GM10248 (cell line): ENCODE data around the gene MAGEL2.

Experiments used
- CTCF ChIA-PET: fragments of 300-600 bp; sonication (Branson Sonifier 250); formaldehyde crosslinking; extraction: SDS; loops from one replicate; lab custom pipeline; 2021; ENCODE audit warnings: antibody characterized with exemption; lab: Yijun Ruan, JAX
- POLR2A ChIA-PET: fragments of 350-650 bp; sonication (Branson Sonifier 250); formaldehyde crosslinking; extraction: SDS; loops from one replicate; lab custom pipeline; 2020; ENCODE audit warnings: antibody characterized with exemption; lab: Yijun Ruan, JAX
- DNase-seq: peaks from one replicate; pipeline ENCODE4 v3.0.0; 2012; ENCODE audit errors: extremely low spot score
- CTCF ChIP-seq: IDR thresholded peaks from 2 replicates; pipeline ENCODE4 v1.5.1; 2012; ENCODE audit warnings: mild to moderate bottlenecking, low read depth; ENCODE audit errors: extremely low read depth, missing control alignments, control extremely low read depth

MAGEL2 gene

DNA sequence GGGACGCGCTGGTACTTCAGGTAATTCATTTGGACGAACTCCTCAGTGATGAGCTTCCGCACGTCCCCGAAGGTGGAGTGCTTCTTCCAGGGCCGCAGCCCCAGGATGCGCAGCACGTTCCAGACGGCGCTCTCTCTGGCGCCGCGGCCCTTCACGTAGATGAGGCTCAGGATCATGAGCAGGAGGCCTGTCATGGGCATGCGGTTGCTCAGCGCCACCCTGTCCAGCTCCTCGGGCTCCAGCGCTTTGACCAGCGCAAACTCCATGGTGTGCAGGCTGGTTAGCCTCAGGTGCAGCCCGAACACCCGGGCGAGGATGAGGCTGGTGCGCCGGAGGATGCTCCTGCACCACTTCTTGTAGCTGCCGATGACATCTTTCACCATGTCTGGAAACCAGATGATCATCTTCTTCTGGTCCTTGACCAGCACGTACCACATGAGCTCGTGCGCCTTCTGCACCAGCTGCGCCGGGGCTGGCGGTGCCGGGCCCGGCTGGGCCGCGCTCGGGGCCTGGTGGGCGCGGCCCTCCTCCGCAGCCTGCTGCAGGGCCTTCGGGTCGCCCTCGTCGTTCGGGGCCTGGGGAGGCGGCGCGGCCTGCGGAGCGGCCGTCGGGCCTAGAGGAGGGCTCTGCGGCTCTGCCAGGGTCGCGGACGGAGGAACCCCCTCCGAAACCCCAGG, 38.9 kb upstream of the MAGEL2 start:
- ChIA-PET CTCF (no interaction called here), POLR2A (no interaction called here)
- no peak for DNase-seq
- TF ChIP-seq CTCF: no peak

DNA sequence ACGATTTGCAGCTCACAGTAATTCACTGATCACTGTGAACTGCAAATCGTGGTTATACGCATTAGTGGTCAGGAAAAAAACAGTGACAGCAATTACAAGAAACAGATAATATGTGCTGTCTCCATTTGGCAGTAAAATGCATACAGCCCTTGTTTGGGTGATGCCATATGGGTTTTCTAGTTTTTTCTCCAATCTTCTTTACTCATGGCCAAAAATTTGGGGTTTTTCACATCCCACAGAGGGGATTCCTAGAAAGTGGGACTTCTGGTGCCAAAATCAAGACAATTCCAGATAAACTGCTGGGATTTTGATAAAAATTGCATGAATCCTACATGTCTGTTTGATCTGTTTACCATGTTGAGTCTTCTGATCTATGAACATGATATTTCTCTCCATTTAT, 23.8 kb upstream of the MAGEL2 start:
- no peak for TF ChIP-seq CTCF
- CTCF ChIA-PET: no interaction called here
- POLR2A ChIA-PET: no interaction called here
- no peak for DNase-seq

- POLR2A ChIA-PET: no interaction called here
- no peak for TF ChIP-seq CTCF
- CTCF ChIA-PET: no interaction called here
- no peak for DNase-seq
Measured at GRCh38 chr15:23670970-23671369, 23.3 kb upstream of the MAGEL2 start.

- ChIA-PET POLR2A (no interaction called here), CTCF (no interaction called here)
- no peak for DNase-seq
- no peak for TF ChIP-seq CTCF
Measured at GRCh38 chr15:23663232-23663631, 15.6 kb upstream of the MAGEL2 start.

DNA sequence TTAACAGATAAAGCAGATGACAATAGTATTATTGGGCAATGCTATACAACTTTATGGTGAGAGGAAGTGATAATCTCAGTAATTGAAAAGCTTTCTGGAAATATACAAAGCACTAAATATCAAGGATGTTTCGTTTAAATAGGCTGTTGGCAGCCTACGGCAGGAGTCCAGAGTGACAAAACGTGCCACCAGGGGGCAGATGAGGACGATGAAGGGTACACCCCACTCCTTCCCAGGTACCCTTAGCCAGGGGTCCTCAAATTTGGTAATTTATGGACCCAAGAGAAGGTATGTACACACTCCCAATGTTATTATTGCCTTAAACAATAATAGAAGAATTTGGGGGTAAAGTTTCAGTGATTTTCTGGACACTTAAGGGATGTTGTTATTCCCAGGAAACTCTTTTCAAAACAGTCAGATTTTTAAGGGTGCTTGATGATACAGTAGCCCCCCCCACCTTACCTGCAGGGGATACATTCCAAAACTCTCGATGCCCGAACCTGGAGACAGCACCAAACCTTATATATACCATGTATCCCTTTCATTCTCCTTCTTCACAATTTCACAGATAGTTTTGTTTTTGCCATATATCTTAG, 1.4 kb upstream of the MAGEL2 start:
- DNase-seq: no peak

GRCh38 chr15:23647001-23647295, 719 bp downstream of the MAGEL2 start:
- CTCF ChIA-PET: no interaction called here
- no peak for DNase-seq
- POLR2A ChIA-PET: no interaction called here
- TF ChIP-seq CTCF: no peak

More for the DNA sequence above, 1.4 kb upstream of the MAGEL2 start:
- peak; percentile 28 for TF ChIP-seq CTCF
- CTCF ChIA-PET: interaction anchor here (1.2 kb wide), 1 partner anchor 17 kb away, joined by 3 read pairs; no protein-coding TSS in a partner anchor
- POLR2A ChIA-PET: no interaction called here
